GM18867 (cell line): ENCODE measurements around the gene ANKS1B.
"Not testable (repeated sequence)": the region's sequence is repeated elsewhere in the genome, so short reads cannot be mapped to it uniquely, and the experiment has no call there.

Source experiments
- ATAC-seq: cut with Tn5 transposase; IDR thresholded peaks from one replicate; pipeline ENCODE4 v1.9.1; 2021; ENCODE audit warnings: mild to moderate bottlenecking, moderate library complexity; ENCODE audit not compliant: unreplicated experiment

Gene ANKS1B

GRCh38 chr12:99287136-99287535, 697.6 kb downstream of the ANKS1B start:
- ATAC-seq = no peak

GRCh38 chr12:99284161-99284560, 700.6 kb downstream of the ANKS1B start:
- ATAC-seq = no peak

- ATAC-seq = no peak
These were observed 702.1 kb downstream of the ANKS1B start for GRCh38 chr12:99282624-99283023.

GRCh38 chr12:99282086-99282485, 702.6 kb downstream of the ANKS1B start:
- ATAC-seq = no peak

DNA sequence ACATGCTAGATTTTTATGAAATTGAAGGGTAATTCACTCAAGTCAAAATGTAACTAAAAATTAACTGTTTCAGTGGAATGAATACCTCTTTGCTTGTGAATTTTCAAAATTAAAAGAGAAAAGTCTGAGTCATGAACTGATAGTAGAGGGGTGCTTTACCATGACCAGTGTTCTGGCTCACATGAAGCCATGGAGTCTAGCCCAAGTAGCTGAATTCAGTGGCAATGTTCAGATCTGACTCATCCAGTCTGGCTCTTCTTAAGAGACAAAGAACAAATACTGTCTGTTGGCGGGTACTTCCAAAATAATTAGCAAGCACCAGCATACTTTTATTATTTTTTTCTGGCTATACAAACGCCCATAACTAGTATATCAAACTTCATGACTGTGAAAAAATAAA, 703.5 kb downstream of the ANKS1B start:
- ATAC-seq = no peak

- ATAC-seq = no peak
These were observed 705.8 kb downstream of the ANKS1B start for GRCh38 chr12:99278899-99279298.

DNA sequence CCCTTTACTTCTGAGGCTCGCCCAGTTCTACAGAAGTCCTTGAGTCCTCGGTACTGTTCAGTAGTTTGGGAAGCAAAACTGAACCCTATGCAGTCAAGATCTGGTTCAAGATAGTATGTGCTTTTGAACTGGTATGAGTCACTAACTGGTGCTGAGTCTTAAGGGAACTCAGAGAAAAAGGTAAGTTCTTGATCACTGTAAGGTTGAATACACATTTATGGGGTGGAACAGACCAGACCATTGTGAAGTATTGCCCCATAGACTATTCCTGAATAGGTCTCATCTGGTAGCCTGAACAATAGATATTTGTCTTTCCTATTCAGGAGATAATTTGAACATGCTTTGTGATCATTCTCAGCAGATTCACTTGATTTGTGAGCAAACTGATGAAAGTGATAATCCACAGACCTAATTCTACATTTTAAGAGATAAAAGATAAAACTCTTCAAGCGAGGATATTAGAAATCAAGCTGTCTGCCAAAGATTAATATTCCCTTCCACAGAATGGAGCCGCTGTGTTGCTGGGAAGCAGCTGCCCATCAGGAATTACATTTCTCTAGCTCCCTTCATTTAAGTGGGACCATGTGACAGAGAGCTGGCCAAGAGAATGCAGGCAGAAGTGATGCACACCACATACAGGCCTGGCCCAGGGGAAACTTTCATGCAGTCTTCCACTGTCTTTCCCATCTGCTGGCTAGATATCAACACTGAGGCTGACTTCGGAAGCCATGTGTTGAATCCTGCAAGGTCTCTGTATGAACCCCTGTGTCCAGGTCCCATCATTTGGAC, 707.0 kb downstream of the ANKS1B start:
- no peak for ATAC-seq

- no peak for ATAC-seq
These were observed 713.7 kb downstream of the ANKS1B start for GRCh38 chr12:99271071-99271470.

GRCh38 chr12:99267038-99267437, 717.7 kb downstream of the ANKS1B start:
- no peak for ATAC-seq

DNA sequence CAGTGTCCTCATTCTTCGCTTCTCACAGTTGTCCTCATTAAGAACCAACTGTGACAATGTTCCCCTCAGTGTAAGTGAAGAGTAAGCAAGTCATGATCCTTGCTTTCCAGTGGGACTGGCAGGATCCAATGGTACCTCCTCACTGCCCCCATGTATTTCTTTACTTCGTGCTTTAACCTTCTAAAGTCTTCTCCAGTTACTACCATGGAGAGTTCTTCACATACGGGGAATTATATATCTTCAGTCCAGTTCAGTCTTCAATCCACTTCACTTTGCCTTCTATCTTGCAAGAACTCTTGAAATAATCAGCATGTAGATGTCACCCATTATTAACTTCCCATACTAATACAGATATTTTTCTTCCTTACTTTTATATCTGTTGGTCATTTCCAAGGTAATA, 719.1 kb downstream of the ANKS1B start:
- ATAC-seq = no peak

DNA sequence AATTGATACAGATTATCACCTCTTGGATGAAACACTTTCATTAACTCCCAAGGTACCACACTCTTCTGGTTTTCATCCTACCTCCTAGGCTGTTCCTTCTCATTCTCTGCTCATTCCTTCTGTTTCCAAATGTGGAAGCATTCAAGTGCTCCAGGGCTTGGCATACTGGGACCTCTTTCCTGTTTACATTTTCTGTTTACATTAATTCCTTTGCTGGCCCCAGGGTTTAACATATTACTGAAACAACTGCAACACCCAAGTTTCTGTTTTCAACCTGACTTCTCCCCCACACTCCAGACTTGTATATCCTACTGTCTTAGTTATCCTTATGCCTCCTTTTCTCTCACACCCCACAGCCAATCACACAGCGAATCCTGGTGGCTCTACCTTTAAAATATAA, 723.5 kb downstream of the ANKS1B start:
- ATAC-seq = no peak

DNA sequence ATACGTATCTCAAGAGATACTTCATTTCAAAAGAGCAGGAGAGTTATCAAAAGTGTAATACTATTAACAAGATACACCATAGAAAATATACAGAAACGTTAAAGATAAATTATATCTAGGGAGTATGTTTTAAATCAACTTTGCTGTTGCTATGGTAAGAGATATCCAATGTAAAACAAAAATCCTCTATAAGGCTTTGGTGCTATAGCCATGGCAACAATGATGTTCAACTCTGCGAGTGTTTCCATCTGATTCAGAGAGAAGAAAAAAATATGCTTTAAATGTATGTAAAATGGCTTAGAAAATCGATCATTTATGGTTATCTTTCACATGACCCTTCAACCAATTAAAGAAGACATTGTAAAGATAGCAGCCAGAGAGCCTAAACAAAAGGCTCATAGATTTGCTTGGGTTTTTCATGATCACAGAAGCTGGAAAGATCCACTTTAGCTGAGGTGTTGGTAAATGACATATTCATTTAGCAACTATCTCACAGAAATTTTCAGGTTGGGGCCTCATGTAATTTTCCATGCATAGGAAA, 724.2 kb downstream of the ANKS1B start:
- no peak for ATAC-seq

DNA sequence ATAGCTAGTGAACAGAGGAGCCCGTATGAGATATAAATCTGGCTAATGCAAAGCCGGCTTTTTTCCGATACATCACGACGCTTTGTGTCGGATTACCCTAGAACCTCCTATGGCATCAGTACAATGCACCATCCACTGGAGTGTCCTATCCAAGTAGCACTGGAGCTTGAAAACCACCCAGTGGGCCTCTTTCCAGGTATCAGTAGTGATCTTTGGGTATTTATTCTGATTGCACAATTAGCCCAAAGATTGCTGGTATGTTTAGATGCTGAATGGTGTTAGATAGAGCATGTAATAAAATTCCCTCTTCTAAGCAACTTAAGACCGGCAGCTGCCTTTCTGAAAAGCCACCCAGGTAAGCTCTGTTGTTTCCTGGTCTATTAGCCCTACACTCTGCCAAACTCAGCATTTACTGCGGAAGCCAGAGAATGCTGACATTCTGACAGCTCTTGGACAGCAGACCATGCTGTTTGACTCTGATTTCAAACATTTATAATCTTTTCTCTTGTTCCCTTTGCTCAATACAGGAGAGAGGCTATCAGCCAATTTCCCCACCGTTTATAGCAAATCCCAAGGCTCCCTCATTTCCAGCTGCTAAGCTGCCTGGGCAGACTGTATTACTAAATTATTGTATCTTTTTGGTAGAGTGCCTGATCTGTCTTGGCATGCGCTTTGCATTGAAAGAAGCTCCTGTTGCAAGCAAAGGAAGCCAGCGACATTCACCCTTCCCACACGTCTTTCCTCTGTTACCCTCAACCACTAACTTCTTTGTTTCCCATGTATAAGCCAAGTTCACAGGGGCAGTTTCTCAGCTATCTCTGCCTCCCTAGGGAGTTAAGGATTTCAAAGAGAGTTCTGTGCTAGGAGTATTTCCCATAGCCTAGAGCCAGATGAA, 725.4 kb downstream of the ANKS1B start:
- ATAC-seq = no peak

DNA sequence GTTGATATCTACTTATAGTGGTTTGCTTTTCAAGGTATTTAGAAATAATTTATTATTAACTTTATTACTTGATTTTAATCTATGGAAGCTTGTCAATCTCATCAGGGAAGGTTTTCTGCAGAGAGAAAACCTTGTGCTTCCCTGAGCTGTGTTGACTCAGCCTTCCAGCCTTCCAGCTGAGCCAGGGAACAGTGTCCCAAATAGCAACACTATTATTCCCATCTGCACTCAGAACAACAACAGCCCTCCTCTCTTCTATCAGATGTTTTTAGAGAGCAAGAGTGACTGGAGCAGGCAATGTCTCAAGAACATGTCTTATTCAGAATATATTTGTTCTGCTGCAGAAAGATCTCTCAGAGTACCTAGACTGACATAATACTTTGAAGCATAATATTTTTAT, 727.1 kb downstream of the ANKS1B start:
- ATAC-seq = no peak

DNA sequence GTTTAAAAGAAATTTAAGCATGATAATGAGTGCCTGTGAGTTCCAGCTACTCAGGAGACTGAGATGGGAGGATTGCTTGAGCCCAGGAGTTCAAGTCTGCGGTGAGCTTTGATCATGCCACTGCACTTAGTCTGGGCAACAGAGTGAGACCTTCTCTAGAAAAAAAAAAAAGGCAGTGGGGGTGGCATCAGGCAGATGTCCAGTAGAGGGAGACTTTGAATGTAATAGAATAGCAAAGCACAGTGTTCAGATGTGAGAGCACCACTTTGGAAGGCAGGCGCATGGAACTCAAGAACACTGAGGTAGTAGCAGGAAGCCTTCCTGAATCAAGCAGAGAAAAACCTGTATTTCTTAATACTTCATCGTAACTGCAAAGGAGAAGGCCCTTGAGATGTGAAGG, 731.7 kb downstream of the ANKS1B start:
- ATAC-seq = no peak

DNA sequence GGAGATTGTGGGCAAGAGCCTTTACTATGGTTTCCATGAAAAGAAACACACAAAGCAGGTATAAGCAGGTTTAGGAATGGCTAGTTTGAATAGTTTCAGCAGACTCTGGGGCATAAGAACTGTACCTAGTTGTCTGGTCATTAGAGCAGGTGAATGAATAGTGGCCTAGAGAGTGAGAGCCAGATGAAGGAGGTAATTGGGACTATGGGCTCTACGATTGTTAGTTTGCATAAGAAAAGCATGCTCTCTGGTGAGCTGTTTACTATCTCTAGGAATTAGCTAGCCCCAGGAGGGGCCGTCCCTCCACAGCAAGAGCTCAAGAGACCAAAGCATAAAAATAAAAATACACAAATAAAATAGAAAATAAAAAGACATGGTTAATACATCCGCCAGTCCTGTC, 734.6 kb downstream of the ANKS1B start:
- ATAC-seq = no peak

DNA sequence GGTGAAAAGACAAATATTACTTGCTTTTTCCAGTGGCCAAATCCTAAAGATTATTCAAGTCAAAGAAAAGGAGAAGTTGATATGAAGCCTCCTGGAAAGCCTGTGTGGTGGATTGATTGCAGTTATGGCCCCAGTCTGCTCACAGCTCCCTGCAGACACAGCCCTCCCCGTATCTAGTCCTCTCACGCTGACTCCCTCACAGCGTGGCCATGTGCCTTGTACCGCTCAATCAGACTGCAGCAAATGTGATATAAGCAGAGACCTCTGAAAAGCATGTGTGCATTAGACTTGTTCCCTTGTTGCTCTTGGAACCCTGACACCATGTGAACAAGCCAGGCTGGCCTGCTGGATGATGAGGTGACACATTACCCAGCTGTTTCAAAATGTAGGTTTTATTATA, 735.2 kb downstream of the ANKS1B start:
- ATAC-seq = no peak

GRCh38 chr12:99237907-99238538, 746.7 kb downstream of the ANKS1B start:
- ATAC-seq = not testable (repeated sequence)

GRCh38 chr12:99235381-99235780, 749.4 kb downstream of the ANKS1B start:
- ATAC-seq = no peak

- ATAC-seq = no peak
These were observed 750.0 kb downstream of the ANKS1B start for GRCh38 chr12:99234702-99235101.

DNA sequence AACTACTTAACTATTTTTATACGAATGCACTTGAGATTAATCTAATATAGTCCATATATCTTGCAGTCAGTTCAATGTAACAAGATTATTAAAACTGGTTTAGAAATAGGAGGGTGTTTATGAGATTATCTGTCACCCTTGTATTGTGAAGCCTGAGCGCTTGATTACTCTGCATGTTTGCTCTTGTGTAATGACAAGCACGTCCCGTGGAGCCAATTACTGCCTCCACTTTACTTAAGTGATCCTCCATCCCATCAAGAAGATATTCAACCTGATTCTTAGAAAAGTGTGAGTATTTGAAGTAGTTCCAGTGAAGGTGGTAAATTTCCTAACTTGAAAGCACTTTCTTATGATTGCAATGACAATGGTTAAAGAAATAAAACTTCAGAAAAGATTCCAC, 752.4 kb downstream of the ANKS1B start:
- ATAC-seq = no peak
